ENCODE measurements around the gene DEFB119.
"Not testable (repeated sequence)": the region's sequence is repeated elsewhere in the genome, so short reads cannot be mapped to it uniquely, and the experiment has no call there.

The DEFB119 gene

DNA sequence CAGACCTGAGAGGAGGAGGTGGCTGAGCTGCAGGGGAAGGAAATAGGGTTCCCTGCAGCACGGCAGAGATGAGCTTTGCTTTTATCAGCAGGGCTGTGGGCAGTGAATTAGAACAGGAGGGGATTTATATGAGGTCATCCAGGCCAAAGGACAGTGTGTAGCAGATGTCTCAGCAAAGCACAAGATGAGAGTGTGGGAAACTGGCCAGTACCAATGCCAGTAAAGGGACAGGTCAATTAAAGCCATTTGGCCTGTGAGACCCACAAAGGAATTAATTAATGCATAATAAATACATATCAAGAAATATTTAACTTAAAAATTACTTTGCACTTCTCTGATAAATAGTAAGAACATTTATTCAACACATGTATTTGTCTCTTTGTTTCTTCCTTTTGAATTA lies at the start of gene DEFB119:
Gene DEFB119, minus strand, starts transcription at position 101 of the 400 bp plus-strand sequence. CDS start 107 bp downstream, outside the sequence.
- no peak for DNase-seq (ENCODE audit: low spot score)

DNA sequence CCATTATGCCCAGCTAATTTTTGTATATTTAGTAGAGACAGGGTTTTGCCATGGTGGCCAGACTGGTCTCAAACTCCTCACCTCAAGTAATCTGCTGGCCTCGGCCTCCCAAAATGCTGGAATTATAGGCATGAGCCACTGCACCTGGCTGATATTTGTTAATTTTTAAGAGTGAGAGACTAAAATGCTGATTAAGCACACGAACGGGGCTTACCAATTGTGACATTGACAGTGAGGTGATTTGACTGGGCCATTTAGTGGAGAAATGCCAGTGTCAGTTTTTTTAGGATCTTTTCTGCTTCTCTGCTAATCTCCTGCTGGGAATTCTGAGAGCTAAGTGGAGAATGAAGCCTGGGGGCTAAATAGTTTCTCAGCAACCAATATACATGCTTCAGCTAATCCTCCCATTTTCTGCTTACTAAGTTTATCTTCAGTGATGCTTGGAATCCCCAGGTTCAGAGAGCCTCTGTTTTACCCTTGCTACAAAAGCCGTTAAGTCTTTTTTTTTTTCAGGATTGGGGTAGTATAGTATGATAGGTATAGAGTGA lies 40.3 kb upstream of the DEFB119 start:
- DNase-seq (ENCODE audit: low spot score), result no peak

DNA sequence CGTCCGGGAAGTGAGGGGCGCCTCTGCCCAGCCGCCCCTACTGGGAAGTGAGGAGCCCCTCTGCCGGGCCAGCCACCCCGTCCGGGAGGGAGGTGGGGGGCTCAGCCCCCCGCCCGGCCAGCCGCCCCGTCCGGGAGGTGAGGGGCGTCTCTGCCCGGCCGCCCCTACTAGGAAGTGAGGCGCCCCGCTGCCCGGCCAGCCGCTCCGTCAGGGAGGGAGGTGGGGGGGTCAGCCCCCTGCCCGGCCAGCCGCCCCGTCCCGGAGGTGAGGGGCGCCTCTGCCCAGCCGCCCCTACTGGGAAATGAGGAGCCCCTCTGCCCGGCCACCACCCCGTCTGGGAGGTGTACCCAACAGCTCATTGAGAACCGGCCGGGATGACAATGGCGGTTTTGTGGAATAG lies 37.2 kb upstream of the DEFB119 start:
- not testable (repeated sequence) for DNase-seq (ENCODE audit: low spot score)

GRCh38 chr20:31426891-31427551 lies 36.6 kb upstream of the DEFB119 start:
- not testable (repeated sequence) for DNase-seq (ENCODE audit: low spot score)

DNA sequence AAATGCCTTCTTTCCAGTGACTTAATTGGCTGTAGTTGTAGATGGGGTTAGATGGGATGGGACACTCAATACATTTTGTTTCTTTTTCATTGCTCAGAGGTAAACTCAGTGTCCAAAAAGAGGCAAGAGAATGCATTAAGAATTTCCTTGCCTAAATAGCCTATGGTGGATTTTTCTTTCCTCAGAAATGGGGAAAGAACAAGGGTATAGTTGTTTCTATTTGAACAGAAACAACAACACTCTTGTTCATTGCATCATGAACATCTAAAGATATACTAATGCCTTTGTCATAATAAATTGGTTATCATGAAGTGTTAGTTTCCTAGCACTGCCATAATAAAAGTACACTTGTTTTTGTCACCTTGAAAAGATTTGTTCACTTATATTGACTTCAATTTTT lies 35.4 kb upstream of the DEFB119 start:
- no peak for DNase-seq (ENCODE audit: low spot score)

- no peak for DNase-seq (ENCODE audit: low spot score)
Observed at GRCh38 chr20:31418307-31418706, 27.9 kb upstream of the DEFB119 start.

DNA sequence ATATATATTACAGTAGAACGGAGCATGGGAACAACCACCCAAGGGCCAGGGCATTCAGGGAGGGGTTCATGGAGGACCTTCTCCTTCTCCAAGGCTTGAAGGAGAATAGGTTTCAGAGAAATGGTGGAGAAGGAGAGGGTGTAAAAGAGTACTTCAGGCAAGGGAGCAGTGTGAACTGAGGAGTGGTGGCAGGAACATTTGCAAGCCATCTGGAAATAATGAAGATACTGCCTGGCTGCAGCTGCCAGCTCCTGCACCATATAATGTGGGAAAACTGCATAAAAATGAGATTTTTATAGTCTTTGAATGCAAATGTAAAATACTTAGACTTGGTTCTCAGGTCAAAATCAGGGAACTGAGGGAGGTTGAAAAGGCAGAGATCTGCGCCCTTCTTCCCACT lies 25.3 kb upstream of the DEFB119 start:
- DNase-seq (ENCODE audit: low spot score), result no peak

DNA sequence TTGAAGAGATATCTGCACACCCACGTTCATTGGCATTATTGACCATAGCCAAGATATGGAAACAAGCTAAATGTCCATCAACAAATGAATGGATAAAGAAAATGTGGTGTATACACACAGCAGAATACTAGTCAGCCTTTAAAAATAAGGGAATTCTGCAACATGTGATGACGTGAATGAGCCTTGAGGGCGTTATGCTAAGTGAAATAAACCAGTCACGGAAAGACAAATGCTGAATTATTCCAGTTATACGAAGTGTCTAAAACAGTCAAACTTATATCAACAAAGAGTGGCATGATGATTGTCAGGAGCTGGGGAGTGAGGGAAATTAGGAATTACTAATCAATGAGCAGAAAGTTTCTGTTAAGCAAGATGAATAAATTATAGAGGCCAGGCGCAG lies 24.0 kb upstream of the DEFB119 start:
- no peak for DNase-seq (ENCODE audit: low spot score)

DNA sequence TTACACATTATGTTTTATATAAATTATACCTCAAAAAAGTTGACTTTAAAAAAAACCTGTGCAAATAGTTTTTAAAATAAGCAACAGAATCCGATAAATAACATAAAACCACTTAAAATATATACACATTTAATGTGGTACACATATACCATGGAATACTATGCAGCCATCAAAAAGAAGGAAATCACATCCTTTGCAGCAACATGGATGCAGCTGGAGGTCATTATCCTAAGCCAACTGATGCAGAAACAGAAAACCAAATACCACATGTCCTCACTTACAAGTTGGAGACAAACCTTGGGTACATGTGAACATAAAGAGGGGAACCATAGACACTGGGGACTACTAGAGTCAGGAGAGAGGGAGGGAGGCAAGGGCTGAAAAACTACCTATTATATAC lies 19.6 kb upstream of the DEFB119 start:
- DNase-seq (ENCODE audit: low spot score), result no peak

GRCh38 chr20:31406115-31406514 lies 15.7 kb upstream of the DEFB119 start, which contains the start of gene DEFB121:
TSS of gene DEFB121 (minus strand) at chr20:31406215. CDS start at chr20:31406152, 63 bp downstream.
- DNase-seq (ENCODE audit: low spot score), result no peak

DNA sequence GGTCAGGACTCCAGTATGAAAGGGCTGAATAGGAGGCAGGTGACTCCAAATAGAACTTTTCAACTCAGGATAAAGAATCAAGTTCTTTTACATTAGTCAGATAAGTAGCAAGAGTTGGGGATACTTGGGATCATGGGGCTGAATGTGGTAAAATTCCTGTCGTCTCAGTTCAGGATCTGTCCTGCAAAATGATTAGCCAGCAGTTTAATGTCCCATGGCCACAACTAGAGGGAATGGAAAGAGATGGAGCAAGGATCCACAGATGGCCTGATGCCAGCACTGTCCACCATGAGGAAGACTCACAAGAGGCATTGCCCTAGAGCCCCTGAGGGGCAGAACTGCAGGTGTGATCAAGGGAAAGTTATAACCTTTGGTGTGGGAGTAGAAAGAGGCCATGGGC lies 13.5 kb upstream of the DEFB119 start:
- no peak for DNase-seq (ENCODE audit: low spot score)

GRCh38 chr20:31394900-31395299 lies 4.5 kb upstream of the DEFB119 start:
- DNase-seq (ENCODE audit: low spot score), result no peak

DNA sequence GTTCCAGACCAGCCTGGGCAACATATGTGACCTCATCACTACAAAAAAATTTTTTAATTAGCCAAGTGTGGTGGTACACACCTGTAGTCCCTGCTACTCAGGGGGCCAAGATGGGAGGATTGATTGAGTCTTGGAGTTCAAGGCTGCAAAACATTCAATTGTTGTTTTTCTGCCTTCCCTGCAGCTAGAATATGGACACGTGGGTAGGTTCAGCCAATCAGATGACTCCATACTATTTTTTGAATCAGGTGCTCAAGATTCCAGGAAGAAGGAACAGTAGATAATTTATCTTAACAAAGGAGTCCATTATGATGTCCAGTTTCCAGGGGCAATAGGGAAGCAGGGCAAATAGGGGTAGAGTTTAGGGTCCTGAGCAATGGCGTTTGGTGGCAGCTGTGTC lies 2.4 kb upstream of the DEFB119 start:
- no peak for DNase-seq (ENCODE audit: low spot score)

GRCh38 chr20:31374346-31374745 lies 16.0 kb downstream of the DEFB119 start:
- no peak for DNase-seq (ENCODE audit: low spot score)

DNA sequence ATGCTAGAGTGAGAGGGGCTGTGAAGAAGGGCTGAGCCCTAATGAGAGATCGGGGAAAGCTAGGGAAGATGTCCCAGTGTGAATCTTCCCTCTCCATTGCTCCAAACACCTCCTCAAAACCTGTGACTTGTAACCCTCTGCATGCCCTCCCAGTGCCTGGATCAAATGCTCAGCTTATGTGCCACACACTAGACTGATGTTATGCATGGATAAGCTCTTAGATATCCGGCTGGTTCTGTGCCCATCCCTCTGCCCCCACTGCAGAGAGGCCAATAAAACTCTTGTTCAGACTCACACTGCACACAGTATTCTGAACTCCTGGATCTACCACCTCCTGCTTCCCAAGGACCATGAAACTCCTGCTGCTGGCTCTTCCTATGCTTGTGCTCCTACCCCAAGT lies 22.1 kb downstream of the DEFB119 start, which contains the start of gene DEFB118:
Gene DEFB118, plus strand, starts transcription at position 301 of the 400 bp plus-strand sequence. Its CDS starts 50 bp downstream, at position 351.
- DNase-seq (ENCODE audit: low spot score), result no peak

DNA sequence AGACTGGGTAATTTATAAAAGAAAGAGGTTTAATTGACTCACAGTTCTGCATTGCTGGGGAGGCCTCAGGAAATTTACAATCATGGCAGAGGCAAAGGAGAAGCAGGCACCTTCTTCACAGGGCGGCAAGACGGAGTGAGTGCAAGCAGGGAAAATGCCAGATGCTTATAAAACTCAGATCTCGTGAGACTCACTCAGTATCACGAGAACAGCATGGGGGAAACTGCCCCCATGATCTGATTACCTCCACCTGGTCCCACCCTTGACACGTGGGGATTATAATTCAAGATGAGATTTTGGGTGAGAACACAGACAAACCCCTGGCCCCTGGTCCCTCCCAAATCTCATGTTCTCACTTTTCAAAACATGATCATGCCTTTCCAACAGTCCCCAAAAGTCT lies 26.1 kb downstream of the DEFB119 start:
- DNase-seq (ENCODE audit: low spot score), result not testable (repeated sequence)

DNA sequence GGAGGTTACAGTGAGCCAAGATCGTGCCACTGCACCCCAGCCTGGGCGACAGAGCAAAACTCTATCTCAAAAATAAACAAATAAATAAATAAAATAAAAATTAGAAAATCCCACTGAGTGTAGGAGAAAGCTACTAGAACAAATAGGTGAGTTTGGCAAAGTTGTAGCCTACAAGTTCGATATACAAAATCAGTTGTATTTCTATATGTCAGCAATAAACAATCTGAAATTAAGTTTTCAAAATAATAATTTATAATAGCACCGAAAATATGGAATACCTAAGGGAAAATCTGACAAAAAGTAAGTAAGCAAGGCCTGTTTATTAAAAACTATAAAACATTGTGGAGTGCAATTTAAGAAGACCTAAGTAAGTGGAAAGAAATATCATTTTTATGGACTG lies 27.1 kb downstream of the DEFB119 start:
- no peak for DNase-seq (ENCODE audit: low spot score)

DNA sequence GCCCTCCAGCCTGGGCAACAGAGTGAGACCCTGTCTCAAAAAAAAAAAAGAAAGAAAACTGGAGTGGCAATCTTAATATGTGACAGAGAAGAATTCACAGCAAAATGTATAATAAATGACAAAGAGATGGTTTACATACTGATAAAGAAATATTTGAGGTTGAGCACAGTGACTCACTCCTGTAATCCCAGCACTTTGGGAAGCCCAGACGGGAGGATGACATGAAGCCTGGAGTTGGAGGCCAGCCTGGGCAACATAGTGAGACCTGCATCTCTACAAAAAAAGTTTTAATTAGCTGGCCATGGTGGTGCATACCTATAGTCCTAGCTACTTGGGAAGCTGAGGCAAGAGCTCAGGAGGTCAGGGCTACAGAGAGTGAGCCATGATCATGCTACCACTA lies 34.4 kb downstream of the DEFB119 start:
- no peak for DNase-seq (ENCODE audit: low spot score)

- no peak for DNase-seq (ENCODE audit: low spot score)
Observed at GRCh38 chr20:31341470-31341869, 48.9 kb downstream of the DEFB119 start.

- DNase-seq (ENCODE audit: low spot score), result no peak
Observed at GRCh38 chr20:31330893-31331292, 59.5 kb downstream of the DEFB119 start.

Measured in putamen (tissue), 1 donor.